Measurements from ENCODE around the gene STX17. TPM values are rescaled to one million over a fixed set of nuclear protein-coding genes. Genes with fewer than 3 reads are reported as not detected.

STX17 gene
- total RNA-seq, 1 experiment from 2014 or later: 24.6 TPM

DNA sequence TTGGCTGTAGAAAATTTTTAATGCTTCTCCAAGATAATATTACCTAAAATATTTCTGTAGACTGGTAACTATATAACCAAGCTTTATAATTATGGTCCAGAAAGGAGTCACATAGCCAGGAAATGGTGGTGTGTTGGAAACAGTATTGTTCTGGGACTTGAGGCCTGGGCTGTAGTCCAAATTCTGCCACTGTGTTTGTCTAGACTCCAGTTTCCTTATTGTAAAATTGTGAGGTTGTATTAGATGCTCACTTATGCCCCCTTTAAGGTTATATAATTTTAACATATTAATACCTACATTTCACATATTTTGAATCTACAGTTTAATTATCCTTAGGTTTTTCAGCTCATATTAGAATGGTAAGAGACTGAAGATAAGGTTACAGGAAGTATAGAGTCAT lies 42.4 kb downstream of the STX17 start (continued):
- TF ChIP-seq, protein P1, sequence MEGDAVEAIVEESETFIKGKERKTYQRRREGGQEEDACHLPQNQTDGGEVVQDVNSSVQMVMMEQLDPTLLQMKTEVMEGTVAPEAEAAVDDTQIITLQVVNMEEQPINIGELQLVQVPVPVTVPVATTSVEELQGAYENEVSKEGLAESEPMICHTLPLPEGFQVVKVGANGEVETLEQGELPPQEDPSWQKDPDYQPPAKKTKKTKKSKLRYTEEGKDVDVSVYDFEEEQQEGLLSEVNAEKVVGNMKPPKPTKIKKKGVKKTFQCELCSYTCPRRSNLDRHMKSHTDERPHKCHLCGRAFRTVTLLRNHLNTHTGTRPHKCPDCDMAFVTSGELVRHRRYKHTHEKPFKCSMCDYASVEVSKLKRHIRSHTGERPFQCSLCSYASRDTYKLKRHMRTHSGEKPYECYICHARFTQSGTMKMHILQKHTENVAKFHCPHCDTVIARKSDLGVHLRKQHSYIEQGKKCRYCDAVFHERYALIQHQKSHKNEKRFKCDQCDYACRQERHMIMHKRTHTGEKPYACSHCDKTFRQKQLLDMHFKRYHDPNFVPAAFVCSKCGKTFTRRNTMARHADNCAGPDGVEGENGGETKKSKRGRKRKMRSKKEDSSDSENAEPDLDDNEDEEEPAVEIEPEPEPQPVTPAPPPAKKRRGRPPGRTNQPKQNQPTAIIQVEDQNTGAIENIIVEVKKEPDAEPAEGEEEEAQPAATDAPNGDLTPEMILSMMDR (IDR thresholded peaks at IDR 0.05 in 2 of 3, conservative IDR thresholded peaks at IDR 0.05 in 1 of 3; ENCODE audit: borderline replicate concordance in 1 of 3, insufficient read depth in 1 of 3, low read depth in 2 of 3, low read length in 2 of 3): no peak
- TF ChIP-seq, protein P2, sequence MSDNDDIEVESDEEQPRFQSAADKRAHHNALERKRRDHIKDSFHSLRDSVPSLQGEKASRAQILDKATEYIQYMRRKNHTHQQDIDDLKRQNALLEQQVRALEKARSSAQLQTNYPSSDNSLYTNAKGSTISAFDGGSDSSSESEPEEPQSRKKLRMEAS (IDR thresholded peaks at IDR 0.05): no peak
- no peak for TF ChIP-seq EZH2 (IDR thresholded peaks at IDR 0.05)
- TF ChIP-seq SP1 (IDR thresholded peaks at IDR 0.05; ENCODE audit: low read depth): no peak
- TF ChIP-seq ZNF274 (IDR thresholded peaks at IDR 0.05; ENCODE audit: low read depth, low read length): no peak

DNA sequence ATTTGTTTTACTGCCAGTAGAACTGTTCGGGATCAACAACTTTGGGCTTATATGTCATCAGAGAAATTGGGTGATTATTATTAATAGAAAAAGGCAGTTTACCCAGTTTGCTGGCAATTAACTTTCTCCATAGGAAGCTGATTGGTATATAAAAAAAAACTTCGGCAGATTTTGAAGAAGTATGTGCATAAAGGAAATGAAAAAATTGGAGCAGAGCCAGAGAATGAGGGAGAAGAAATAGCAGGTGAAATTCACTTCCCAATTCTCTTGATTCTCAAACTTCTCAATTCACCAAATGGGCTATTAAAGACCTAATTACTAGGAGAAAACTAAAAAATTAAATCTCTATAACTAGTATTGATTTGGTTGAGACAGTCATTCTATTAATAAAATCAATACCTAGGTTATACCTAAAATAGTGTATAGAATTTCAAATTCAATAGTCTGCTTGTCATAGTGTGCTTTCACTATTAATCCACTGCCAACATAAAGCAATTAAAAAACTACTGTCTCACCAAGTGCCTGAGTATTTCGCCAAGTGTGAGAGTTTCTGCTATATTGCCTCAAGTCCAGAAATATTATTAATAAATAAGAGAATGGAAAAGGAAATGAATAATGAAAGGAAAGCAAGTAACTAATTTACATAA lies 47.5 kb downstream of the STX17 start:
- no peaks in the 10 kb centered on the region for H3K4me1 ChIP-seq (ENCODE audit: control insufficient read depth in 1 of 2, insufficient read depth in 2 of 2, low read length in 2 of 2)
- H3K27me3 ChIP-seq (ENCODE audit: insufficient read depth, low read length): no peaks in the 10 kb centered on the region
- ChIA-PET CTCF (no interaction called here), RAD21 (ENCODE audit: low non-redundant PET in 1 of 2, low total read pairs in 2 of 2, uncharacterized antibody in 2 of 2, unreplicated experiment in 2 of 2) (no interaction called here), POLR2A (no interaction called here)
- no peaks in the 10 kb centered on the region for H4K20me1 ChIP-seq (ENCODE audit: insufficient read depth)
- DNase-seq (ENCODE audit: low read depth, low spot score) (no peak), ATAC-seq (no peak)
- H3K9ac ChIP-seq (ENCODE audit: low read length): no peak overlapping the region
- no peaks in the 10 kb centered on the region for H3K36me3 ChIP-seq (ENCODE audit: control insufficient read depth in 1 of 2, insufficient read depth in 2 of 2, low read length in 2 of 2)
- no TSS peak for BruUV-seq (replicated peaks)
- no peaks in the 10 kb centered on the region for H3K9me3 ChIP-seq (ENCODE audit: control insufficient read depth in 1 of 2, insufficient read depth in 1 of 2, low read depth in 1 of 2, low read length in 2 of 2)
- H3K79me2 ChIP-seq (ENCODE audit: insufficient read depth, low read length): no peaks in the 10 kb centered on the region
- TF ChIP-seq, protein P1 (IDR thresholded peaks at IDR 0.05 in 2 of 3, conservative IDR thresholded peaks at IDR 0.05 in 1 of 3; ENCODE audit: borderline replicate concordance in 1 of 3, insufficient read depth in 1 of 3, low read depth in 2 of 3, low read length in 2 of 3): no peak
- TF ChIP-seq, protein P3, sequence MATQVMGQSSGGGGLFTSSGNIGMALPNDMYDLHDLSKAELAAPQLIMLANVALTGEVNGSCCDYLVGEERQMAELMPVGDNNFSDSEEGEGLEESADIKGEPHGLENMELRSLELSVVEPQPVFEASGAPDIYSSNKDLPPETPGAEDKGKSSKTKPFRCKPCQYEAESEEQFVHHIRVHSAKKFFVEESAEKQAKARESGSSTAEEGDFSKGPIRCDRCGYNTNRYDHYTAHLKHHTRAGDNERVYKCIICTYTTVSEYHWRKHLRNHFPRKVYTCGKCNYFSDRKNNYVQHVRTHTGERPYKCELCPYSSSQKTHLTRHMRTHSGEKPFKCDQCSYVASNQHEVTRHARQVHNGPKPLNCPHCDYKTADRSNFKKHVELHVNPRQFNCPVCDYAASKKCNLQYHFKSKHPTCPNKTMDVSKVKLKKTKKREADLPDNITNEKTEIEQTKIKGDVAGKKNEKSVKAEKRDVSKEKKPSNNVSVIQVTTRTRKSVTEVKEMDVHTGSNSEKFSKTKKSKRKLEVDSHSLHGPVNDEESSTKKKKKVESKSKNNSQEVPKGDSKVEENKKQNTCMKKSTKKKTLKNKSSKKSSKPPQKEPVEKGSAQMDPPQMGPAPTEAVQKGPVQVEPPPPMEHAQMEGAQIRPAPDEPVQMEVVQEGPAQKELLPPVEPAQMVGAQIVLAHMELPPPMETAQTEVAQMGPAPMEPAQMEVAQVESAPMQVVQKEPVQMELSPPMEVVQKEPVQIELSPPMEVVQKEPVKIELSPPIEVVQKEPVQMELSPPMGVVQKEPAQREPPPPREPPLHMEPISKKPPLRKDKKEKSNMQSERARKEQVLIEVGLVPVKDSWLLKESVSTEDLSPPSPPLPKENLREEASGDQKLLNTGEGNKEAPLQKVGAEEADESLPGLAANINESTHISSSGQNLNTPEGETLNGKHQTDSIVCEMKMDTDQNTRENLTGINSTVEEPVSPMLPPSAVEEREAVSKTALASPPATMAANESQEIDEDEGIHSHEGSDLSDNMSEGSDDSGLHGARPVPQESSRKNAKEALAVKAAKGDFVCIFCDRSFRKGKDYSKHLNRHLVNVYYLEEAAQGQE (IDR thresholded peaks at IDR 0.05; ENCODE audit: low read depth): no peak
- TF ChIP-seq TCF7L2 (IDR thresholded peaks at IDR 0.05; ENCODE audit: borderline replicate concordance, extremely low read depth, insufficient read depth, insufficient read length) (no peak), SRF (IDR thresholded peaks at IDR 0.05; ENCODE audit: low read depth) (no peak), ZFX (IDR thresholded peaks at IDR 0.05) (no peak)
- intact Hi-C loops (cut with micrococcal nuclease): no loop called here
- H3K4me2 ChIP-seq (ENCODE audit: low read length): no peak overlapping the region
- H3K27ac ChIP-seq (ENCODE audit: low read depth, low read length): no peak overlapping the region
- H3K9me2 ChIP-seq (ENCODE audit: insufficient read depth): no peaks in the 10 kb centered on the region
- H2AFZ ChIP-seq (ENCODE audit: low read depth, low read length, poor library complexity, severe bottlenecking): no peak overlapping the region
- no peak overlapping the region for H3K4me3 ChIP-seq (replicated peaks in 1 of 2; ENCODE audit: low read depth in 1 of 2, low read length in 2 of 2)
